Measurements from ENCODE around the gene CLPX.
"Not testable (repeated sequence)": the region's sequence is repeated elsewhere in the genome, so short reads cannot be mapped to it uniquely, and the experiment has no call there.

CLPX gene

DNA sequence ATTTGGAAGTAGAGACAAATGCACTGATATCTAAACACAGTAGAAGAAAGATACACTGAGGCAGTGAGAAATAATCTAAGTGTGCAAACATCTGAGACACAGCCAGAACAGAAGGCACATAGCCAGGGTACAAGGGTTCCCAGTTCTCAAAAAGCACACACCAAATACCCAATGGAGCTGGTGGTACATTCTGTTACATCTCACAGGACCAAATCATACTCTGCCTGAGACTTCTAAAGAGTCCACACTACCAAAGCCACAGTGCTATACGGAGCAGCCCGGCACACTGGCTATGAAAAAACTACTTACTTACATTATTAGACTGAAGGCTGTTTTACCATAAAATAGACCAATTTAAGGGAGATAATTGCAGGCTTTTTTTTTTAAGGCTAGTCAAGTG lies 19.3 kb downstream of the CLPX start:
- no peak for ATAC-seq

DNA sequence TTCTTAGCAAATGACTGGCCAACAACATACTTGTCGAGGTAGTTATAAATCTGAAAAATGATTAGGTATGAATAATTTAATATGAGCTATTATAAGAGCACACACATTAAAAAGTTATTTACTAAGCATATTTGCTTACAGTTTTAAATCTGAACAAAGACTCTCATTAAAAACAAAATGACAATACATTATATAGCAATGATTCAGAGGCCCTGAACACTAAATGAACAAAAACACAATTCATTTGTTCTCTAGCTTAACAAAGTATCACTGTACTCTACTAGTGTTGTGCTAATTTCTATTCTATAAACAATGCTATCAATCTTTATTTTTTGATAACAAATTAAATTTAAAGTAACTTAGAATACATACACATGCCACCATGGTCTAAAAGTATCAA lies 21.0 kb downstream of the CLPX start:
- no peak for ATAC-seq

DNA sequence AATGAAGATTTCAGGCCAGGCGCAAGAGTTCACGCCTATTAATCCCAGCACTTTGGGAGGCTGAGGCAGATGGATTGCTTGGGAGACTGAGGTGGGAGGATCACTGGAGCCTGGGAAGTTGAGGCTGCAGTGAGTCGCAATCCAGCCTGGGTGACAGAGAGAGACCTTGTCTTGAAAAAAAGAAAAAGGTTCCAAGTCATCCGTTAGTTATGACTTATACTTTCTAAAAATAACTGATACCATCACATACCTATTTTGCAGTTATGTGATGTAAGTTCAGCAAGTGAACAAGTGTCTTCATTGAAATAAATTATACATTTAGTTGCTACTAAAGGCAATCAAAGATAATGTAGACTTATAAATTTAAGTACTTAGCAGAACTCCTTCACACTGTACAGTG lies 22.1 kb downstream of the CLPX start:
- no peak for ATAC-seq

DNA sequence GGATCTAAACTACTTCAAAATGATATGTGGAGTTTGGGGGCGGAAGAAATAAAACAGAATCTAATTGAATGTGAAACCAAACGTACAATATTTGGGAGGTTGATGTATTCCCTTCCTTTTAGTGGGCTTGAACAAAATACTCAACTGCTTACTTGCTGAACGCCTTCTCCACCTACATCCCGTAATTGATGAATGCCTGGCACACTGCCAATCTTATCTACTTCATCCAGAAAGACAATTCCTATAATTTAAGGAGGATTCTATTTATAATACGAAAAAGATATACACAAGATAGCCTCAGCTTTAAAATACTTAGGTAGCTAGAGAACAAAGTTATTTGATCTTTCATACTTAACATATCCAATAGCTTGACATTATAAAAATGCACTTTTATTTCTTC lies 28.4 kb downstream of the CLPX start:
- ATAC-seq, result no peak

DNA sequence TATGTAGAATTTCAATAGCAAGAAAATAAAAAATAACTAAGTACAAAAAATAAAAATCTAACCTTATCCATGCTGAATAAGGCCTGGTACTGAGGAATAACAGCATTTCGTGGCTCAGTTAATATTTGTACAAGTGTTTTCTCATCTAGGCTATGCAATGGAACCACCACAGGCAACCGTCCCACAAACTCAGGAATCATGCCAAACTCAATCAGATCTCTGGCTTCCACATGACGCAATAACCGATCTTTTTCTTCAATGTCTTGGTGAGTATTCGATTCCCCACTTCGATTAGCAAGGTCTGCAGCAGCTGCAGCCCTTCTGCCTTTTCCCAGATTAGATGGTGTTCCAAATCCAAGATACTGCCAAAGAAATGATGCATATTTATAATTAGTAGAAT lies 30.4 kb downstream of the CLPX start:
- no peak for ATAC-seq

DNA sequence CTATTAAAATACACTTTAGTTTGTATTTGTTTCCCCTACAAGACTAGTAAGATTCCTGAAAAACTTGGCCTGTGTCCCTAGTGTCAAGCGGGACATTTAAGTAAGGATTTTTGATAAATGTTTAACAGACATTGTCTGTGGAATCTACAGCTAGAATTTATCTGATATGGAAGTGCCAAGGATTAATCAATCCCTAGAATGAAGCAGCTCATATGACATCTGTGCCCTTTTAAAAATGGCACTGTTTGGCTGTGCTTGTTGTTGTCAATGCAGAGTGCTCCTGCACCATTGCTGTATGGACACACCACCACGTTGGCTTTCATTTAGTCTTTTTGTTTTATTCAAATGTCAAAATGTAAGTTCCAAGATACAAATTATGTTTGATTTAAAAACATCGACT lies 37.2 kb downstream of the CLPX start:
- ATAC-seq, result no peak

DNA sequence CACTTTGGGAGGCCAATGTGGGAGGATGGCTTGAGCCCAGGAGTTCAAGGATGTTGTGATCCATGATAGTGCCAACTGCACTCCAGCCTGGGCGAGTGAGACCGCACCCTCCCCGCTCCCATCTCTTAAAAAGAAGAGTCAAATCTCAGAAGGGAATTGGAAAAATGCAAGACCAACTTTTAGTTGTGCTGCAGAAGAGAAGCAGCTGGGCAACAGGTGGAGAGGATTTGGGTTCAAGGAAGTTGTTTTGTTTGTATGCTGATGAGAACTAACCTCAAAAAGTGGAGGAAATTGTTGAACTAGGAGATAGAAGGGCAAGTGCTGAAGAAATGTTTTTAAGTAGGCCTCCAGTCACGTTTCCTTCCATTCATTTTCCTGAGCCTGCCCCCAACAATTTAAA lies 38.7 kb downstream of the CLPX start:
- no peak for ATAC-seq

DNA sequence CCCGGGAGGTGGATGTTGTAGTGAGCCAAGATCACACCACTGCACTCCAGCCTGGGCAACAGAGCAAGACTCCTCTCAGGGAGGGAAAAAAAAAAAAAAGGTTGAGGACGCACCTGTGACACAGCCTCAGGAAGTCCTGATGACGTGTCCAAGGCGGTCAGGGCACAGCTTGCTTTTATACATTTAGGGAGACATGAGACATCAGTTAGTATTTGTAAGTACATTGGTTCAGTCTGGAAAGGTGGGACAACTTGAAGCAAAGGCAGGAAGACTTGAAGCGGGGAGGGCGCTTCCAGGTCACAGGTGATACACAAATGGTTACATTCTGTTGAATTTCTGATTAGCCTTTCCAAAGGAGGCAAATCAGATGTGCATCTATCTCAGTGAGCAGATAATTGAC lies 46.5 kb downstream of the CLPX start:
- not testable (repeated sequence) for ATAC-seq

DNA sequence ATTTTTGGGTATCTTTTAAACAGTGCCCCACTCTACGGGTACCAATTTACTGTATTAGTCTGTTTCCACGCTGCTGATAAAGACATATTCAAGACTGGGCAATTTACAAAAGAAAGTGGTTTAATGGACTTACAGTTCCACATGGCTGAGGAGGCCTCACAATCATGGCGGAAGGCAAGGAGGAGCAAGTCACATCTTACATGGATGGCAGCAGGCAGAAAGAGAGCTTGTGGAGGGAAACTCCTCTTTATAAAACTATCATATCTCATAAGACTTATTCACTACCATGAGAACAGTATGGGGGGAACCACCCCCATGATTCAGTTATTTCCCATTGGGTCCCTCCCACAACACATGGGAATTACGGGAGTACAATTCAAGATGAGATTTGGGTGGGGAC lies 47.2 kb downstream of the CLPX start:
- ATAC-seq, result not testable (repeated sequence)

DNA sequence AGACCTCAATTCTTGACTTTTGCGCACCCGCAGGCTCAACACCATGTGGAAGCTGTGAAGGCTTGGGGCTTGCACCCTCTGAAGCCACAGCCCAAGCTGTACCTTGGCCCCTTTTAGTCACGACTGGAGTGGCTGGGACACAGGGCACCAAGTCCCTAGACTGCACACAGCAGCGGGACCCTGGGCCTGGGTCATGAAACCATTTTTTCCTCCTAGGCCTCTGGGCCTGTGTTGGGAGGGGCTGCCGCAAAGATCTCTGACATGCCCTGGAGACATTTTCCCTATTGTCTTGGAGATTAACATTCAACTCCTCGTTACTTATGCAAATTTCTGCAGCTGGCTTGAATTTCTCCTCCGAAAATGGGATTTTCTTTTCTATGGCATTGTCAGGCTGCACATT lies 48.1 kb downstream of the CLPX start:
- ATAC-seq, result not testable (repeated sequence)

DNA sequence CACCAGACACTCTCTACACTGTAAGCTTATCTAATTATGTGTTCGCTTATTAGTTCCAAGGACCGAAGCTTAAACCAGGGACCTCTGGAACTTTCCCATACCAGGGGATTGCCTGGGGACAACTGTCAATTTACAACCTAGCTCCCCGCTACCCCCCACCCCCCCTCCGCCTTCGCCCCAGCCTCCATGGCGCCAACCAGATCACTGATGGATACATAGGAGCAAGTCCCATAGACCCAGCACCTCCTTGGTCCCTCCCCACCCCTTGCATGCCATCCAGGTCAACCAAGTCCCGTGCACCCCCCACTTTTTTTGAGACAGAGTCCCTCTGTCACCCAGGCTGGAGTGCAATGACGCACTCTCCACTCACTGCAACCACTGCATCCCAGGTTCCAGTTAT lies 50.6 kb downstream of the CLPX start:
- no peak for ATAC-seq

DNA sequence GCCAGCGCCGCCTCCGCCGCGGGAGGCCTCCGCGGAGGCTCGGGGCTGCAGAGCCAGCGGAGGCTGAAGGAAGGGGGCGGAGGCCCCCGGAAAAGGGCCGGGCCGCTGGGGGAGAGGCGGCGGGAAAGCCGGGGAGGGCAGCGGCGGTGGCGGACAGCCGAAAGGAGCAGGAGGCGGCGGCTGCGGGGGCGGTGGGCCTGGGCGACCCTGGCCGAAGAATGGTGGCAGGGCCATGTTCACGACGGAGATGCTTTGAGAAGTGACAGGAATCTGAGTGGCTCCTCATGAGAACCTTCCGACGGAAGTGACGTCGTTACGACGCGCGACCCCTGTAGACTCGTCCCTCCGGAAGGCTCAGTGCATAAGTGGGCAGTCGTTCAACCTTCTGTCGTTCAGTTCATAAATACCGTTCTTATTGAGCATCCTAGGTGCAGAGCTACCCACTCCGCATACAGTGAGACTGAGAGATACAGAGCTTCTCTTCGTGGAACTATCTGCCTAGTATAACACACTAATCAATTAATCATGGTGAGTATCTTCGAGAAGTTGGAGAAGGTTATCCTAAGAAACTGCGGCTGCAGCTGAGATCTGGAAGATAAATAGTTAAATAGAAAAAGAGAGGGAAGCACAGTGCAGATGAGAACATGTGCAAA lies 51.5 kb downstream of the CLPX start, which contains the start of gene PDCD7:
PDCD7 (minus strand) TSS at position 261 of the 653 bp plus-strand sequence; CDS start at position 234, 27 bp downstream.
- ATAC-seq, result peak; percentile 98

DNA sequence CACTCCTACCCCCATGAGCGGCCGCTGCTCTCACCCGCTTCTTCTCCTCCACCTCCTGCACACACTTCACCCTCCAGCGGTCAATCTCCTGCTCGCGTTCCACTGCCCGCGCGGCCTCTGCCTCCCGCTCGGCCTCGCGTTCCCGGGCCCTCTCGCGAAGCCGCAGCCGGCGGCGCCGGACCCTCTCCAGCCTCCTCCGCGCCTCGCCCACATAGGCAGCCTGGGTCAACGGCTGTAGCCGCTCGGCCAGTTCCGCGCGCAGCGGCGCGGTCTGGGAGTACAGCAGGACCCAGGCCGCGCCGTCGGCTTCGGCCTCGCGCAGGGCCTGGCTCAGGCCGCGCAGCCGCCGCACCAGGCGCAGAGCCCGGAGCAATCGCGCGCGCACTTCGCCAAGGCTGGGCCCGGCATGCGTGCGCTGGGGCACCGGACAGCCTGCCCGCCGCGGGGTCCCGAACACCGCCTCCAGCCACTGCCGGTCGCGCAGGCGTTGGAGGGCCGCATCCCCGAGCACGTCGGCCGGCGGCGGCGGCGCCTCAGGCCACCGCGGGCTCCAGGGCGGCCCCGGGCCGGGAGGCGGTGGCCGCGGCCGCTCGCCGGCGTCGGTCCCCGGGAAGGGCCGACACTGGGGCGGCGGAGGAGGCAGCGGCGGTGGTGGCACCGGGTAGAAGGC lies 52.1 kb downstream of the CLPX start:
- peak; percentile 37 to 55 for ATAC-seq

DNA sequence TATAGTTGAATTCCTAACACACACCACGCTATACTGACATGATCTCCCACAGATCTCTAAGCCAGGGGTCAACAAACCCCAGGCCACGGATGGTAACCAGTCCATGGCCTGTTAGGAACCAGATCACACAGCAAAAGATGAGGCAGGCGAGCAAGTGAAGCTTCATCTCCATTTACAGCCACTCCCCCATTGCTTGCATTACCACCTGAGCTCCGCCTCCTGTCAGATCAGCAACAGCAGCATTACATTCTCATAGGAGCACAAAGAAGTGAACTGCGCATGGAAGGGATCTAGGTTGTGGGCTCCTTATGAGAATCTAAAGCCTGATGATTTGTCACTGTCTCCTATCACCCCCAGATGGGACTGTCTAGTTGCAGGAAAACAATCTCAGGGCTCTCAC lies 54.2 kb downstream of the CLPX start:
- ATAC-seq, result no peak

DNA sequence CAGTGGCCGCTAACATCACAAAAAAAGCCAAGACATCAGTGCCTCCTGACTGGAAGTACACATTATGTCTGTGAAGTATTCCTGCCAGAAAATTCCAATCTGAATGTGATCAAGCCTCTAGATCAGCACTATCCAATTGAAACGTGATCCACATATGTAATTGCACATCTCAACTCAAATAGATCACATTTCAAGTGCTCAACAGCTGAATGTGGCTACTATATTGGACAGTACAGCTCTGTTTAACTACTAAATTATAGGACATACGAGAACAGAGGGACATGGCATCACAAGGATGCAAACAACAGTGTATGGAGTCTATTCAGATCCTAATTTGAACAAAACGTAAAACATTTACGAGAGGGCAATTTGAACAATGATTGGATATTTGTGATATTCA lies 69.6 kb downstream of the CLPX start:
- ATAC-seq, result no peak

DNA sequence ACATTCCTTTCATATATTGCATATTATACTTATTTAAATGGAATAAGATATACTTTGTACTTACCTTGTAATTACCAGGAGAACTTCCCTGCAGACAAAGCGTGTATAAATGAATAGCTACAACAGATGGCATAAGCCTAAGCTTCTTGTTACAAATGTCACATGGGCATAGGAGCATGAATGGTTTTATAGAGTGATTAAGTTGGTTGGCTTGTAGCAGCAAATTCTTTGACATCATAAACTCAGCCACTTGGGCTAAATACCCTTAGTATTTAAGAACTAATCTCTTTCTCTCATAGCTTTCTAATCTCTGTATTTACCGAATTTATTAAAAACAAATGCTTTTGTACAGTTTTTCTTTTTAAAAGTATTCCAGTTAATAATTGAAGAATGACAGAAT lies 70.1 kb downstream of the CLPX start, which contains the start of gene UBAP1L:
UBAP1L (minus strand) TSS at position 115 of the 400 bp plus-strand sequence. CDS start 8,985 bp downstream, outside the sequence.
- ATAC-seq, result no peak

DNA sequence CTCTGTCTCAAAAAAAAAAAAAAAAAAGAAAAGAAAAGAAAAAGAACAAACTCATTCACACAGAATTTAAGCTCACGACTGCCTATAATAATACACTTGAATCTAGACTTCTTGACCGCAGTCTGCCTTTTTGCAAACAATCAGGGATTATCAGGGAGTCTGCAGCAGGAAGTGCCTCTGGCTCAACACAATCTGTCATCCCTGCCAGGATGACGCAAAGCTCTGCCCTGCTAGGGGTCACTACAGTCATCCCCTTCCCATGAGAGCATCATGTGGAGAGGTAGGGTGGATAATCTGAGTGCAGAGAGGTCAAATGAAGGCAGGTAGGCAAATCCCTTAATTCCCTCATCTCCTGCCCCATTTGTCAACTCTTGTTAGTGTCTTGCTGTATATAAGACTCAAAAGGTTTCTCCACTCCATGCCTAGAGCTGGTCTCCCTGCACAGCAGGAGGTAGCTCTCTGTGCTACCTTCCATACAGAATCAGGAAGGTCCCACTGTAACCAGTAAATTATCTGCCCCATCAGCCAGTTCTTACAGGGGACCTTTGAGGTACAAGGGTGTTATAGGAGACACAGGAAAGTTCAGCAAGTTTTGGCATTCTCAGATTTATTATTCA lies 74.4 kb downstream of the CLPX start:
- ATAC-seq, result no peak

DNA sequence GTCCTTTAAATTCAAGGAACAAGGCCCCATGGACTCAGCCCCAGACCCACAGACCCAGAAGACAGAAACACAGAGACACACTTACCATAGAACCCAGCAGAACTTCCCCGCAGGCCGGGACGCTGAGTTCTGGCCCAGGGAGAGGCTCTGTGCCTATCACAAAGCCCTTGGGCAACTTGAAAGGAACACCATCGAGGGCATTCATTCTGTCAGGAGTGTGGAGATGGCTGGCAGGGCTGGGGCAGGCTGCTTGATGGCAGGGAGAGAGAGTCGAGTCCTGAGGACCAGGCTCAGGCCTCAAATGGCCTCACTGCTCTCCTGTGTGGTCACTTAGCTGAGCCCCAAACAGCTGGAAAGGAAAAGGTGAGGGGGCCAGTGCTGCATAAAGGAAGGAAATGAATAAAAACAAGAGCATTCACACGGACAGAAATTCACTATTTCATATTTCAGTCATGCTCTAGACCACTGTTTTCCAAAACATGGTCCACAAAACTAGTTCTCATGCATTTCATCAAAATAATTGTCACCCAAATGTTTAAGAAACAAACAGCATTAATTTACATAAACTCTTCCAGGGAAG lies 79.0 kb downstream of the CLPX start:
- no peak for ATAC-seq

DNA sequence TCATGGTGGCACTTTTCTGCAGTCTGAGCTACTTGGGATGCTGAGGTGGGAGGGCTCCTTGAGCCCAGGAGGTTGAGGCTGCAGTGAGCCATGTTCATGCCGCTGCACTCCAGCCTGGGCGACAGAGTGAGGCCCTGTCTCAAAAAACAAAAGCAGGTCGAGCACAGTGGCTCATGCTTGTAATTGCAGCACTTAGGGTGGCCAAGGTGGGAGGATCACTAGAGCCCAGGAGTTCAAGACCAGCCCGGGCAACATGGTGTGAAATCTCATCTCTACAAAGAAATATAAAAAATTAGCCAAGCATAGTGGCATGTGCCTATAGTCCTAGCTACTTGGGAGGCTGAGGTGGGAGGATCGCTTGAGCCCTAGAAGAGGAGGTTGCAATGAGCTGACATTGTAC lies 80.1 kb downstream of the CLPX start:
- no peak for ATAC-seq

DNA sequence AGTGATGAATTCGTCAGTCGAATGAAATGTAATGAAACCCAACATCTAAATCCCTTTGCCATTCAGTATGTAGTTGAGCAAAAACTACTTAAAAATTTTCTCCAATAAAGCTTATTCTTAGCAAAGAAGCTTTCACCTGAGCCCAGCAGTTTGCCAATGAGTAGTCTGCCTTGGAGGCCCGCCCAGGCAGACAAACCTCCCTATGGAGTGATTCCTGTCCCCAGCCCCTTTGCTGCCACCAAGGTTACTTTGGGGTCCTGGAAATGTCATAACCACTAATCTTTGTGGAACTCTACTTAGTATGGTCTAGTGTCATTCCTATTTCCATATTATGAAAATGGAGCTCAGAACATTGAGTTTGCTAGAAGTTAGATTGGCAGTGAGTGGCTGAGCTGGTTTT lies 82.2 kb downstream of the CLPX start:
- ATAC-seq, result no peak

DNA sequence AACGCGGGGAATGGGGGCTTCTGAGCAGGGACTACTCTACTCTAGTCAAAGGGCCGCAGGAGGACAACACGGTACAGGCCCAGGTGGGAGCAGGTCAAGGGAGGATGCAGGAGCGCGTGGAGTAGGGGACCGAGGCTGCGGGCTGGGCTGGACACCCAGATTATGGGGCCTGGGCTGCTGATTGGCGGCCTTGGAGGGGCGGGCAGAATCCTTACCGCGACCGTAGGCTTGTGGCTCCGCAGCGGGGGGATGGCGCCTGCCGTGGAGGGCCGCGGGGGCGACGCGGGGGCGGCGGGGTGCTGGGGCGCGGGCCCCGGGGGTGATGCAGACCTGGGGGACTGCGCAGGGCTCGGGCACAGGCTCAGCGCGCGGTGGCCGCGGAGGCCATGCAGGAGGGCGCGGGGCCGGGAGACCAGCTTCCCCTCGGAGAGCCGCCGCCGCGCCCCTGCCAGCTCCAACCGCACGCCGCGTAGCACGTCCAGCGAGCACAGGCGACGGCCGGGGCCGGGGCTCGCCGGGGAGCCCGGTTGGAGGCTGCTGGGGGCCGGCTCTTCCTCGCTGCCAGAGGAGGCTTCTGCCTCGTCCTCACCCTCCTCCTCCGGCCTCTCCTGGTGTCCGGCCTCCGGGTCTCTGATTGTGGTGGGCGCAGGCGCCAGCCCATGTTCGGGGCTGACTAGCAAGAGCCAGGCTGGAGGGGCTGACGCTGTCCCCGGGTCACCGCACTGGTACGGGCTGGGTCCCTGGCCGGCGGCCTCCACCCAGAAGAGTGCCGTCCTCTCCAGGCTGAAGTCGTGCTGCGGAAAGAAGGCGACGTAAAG lies 83.0 kb downstream of the CLPX start:
- ATAC-seq, result no peak

DNA sequence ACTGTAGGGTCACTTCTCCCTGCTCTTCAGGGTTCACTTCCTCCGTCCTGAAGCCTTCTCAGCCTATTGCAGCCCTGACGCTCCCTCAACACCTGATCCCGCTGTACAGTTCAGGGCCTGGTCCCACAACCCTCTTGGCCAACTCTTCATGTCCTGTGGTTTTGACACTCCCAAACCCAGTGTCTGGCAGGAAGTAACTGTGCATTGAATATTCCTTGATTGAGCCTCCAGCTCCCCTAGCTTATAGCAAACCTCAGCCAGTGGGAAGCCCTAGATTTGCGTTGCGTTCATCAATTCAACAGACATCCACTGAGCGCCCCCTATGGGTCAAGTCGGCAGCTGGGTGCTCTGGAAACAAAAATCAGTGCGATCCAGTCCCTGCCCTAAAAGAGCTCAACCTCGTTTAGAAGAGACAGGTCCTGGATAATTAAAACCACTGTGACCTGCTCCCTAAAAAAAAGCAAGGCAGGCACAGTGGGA lies 83.7 kb downstream of the CLPX start:
- ATAC-seq, result no peak

DNA sequence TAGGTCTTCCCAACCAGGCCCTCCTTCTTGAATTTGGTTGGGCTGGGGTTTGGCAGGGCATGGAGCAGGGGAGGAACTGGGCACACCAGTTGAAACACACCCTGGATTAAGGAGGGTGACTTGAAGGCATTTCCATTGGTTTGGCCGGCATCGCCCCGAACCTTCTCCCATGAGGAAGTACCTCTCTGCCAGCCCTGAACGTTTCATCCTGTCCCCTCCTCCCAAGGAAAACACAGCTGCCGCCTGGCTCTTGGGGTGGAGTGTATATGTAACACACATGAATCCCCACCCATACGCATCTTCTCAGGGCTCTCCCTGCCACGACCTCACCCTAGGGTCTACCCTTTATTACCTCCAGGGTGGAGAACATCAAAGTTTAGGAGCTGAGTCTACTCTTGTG lies 84.7 kb downstream of the CLPX start:
- ATAC-seq, result no peak
